ENCODE data around the gene IMP4.
A peak's percentile ranks its signal among the peaks of the same experiment; 100 is the strongest.

Gene IMP4

GRCh38 chr2:130336877-130337734, 5.6 kb upstream of the IMP4 start:
- DNase-seq = peak; percentile 59

GRCh38 chr2:130337735-130338325, 4.9 kb upstream of the IMP4 start:
- DNase-seq = no peak

GRCh38 chr2:130338793-130339345, 3.8 kb upstream of the IMP4 start:
- no peak for DNase-seq

GRCh38 chr2:130339885-130340745, 2.6 kb upstream of the IMP4 start:
- no peak for DNase-seq

GRCh38 chr2:130341562-130342019, 1.1 kb upstream of the IMP4 start:
- peak; percentile 37 for DNase-seq

- peak; percentile 82 for DNase-seq
Measured at GRCh38 chr2:130342020-130342532, 621 bp upstream of the IMP4 start.

- no peak for DNase-seq
Measured at GRCh38 chr2:130344578-130344977, 1.9 kb downstream of the IMP4 start.

GRCh38 chr2:130345091-130345490, 2.4 kb downstream of the IMP4 start:
- DNase-seq = no peak

- DNase-seq = no peak
Measured at GRCh38 chr2:130345611-130346010, 2.9 kb downstream of the IMP4 start.

GRCh38 chr2:130346041-130346740, 3.5 kb downstream of the IMP4 start:
- no peak for DNase-seq

GRCh38 chr2:130346741-130347066, 4.0 kb downstream of the IMP4 start:
- no peak for DNase-seq

- no peak for DNase-seq
Measured at GRCh38 chr2:130347220-130347925, 4.7 kb downstream of the IMP4 start.

GRCh38 chr2:130349174-130349573, 6.5 kb downstream of the IMP4 start:
- no peak for DNase-seq

GRCh38 chr2:130351711-130352110, 9.0 kb downstream of the IMP4 start:
- no peak for DNase-seq

- DNase-seq = no peak
Measured at GRCh38 chr2:130352237-130352636, 9.5 kb downstream of the IMP4 start.

- no peak for DNase-seq
Measured at GRCh38 chr2:130353291-130354138, 10.8 kb downstream of the IMP4 start.

- no peak for DNase-seq
Measured at GRCh38 chr2:130354139-130354428, 11.4 kb downstream of the IMP4 start.

GRCh38 chr2:130355172-130355577, 12.5 kb downstream of the IMP4 start:
- no peak for DNase-seq

- peak; percentile 76 for DNase-seq
Measured at GRCh38 chr2:130355578-130356431, 13.1 kb downstream of the IMP4 start, which contains the start of gene PTPN18. Gene PTPN18, plus strand, starts transcription at chr2:130356056. Its CDS starts 52 bp downstream, at chr2:130356108.

- DNase-seq = no peak
Measured at GRCh38 chr2:130357864-130358263, 15.2 kb downstream of the IMP4 start.
